ENCODE results near the gene TKT.

TKT gene

DNA sequence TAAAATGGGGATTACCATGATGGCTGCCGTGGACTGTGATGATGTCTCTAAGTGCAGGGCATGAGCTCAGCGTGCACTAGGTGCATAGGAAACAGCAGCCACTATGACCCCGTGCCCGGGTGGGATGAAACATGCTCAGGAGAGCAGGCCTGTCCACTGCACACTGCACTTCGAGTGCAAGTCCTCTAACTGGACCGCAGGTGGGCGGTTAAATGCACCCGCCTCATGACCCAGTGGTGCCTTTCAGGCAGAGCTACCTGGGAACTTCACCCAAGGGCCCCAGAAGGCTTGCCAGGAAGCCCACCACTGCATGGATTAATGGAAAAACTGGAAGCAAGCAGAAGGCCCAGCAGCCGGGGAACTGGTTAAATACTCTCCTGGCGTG is 60.8 kb downstream of the TKT start:
- DNase-seq = no peak

DNA sequence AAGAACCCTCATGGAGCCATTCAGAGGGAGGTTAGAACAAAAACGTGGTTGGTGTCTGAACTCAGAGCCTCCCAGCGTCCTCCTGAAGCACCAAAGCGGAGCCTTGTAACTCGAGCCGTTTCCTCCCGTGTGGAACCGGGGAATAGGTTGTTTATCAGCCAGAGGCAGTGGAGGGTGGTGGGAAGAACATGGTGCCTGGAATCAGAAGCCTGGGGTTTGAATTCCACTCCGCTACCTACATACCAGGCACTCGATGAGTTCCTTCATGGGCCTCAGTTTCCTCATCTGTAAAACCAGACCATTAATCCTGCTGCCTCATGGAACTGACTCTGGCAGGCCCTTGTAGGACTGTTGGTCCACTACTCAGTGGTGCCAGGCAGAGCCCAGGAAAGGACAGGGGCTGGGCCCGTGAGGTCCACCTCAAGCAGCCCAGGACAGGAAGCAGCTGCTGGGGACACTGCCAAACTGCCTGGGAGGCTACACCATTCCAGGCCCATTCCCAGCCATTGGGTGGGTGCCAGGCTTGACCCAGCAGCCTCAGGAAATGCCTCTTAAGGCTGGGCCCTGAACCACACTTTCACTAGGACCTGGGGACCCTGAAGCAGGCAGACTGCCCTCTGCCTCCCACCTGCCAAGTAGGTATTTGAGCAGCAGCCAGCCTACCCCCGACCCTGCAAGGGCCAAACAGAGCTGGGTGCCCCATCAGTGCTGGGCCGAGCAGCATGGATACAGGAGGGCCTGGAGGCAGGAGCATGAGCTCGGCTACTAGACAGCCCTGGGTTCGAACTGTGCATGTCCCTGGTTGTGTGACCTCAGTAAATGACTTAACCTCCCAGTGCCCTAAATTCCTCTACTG is 61.4 kb downstream of the TKT start:
- no peak for DNase-seq

DNA sequence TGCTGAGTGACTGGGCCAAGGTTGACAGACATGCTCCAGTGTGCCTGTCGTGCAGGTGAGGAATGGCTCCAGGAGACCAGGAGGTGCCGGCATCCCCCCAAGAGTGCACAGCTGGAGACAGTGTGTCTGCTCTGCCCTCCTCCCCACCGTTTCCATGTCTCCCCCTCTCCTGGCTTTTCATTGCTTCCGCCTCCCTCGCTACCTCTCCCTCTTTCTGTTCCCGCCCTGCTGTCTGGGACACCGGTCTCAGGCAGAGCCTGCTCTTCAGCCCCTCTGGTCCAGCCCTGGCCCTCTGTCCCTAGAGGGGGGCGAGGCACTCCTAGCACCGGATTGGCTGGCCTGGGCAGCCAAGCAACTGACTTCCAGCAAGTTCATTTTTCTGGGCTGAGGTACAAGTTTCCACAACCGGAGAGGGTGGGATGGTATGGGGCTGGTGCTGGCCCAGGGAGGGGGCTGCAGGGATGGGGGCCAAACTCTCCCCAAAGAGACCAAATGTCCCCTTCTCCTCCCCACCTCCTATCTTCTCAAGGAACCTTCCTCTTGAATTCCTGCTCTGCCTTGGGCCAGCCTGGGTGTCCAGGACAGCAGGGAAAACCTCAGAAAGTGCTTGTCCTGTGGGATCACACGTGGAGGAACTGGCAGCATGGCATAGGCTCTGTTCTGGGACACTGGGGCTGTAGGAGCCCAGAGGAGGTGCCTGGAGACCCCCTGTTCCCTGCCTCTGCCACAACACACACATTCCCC is 62.2 kb downstream of the TKT start:
- DNase-seq = no peak

DNA sequence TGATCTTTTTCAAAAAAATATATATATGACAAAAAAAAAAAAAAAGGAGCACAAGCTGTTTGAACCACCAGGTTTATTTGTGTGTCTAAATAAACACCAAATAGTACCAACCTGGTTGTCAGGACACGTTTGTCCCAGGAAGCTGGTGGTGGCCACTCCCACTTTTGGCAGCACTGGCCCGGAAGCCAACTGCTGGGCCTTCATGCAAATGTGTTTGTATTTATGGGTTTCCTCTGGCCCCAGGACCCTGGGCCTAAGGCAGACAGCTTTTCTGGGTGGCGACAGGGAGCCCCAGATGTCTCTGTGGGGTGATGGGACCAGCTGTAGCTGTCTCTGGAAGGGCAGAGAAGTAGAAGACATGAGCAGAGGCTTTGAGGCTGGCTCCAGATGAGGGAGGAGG is 63.2 kb downstream of the TKT start:
- no peak for DNase-seq

DNA sequence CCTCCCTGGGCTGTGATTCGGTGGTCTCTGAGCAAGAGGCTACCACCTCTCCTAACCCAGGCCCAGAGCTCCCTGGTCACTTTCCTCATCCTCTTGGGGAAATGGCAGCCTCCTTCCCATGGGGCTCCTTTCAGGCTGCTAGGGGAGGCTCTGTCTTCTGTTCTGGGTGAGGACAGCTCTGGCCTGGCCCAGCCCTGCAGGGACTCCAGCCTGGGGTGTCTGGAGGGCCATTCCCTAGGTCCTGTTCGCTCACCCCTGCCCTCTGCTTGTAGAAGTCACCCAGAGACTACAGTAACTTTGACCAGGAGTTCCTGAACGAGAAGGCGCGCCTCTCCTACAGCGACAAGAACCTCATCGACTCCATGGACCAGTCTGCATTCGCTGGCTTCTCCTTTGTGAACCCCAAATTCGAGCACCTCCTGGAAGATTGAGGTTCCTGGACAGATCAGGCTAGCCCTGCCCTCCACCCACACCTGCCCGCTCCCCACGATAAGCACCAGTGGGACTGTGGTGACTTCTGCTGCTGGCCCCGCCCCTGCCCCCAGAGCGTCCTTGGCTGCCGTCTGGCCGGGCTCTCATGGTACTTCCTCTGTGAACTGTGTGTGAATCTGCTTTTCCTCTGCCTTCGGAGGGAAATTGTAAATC is 63.9 kb downstream of the TKT start:
- DNase-seq = no peak

DNA sequence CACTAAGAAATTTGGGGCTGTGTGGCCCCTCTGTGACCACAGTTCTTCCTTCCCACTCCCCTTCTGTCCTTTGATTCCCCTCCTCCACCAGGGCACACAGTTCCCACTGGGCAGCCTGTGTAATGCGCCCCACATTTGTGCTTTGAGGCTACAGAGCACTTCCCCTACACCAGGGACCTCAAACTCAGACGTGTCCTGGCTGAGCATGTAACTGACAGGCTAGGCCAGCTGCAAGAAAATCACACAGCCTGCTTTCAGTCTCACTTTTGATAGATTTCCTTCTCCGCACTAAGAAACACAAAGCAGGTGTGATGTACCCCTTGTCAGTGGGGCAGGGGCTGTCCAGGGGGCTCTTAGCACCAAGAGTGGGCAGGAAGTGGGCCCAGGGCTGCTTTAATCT is 65.2 kb downstream of the TKT start:
- DNase-seq = no peak

DNA sequence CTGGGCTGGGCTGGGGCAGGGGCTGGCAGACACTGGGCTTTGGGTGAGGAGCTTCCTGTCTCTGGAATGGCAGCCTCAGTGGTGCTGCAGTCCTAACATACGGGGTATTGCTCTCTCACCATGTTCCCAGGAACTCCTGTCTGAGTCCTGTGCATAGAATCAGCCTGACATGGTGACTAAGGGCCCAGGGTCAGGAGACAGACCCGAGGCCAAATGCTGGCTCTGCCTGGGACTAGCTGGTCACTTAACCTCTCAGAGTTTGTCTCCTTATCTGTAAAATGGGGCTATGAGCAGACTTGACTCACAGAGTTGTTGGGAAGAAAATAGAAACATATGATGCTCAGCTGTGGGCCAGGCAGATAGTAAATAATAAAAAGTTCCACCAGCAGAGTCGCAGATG is 66.5 kb downstream of the TKT start:
- no peak for DNase-seq

DNA sequence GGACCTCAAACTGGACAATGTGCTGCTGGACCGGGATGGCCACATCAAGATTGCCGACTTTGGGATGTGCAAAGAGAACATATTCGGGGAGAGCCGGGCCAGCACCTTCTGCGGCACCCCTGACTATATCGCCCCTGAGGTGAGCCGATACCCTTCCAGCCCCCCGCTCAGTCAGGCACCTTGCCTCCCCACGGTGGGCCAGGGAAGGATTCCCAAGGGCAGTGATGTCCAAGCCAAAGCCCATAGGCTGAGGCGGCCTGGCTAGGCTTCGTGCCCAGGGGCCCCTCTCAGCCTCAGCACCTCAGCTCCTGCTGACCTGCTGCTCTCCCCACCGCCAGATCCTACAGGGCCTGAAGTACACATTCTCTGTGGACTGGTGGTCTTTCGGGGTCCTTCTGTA is 67.1 kb downstream of the TKT start:
- no peak for DNase-seq

DNA sequence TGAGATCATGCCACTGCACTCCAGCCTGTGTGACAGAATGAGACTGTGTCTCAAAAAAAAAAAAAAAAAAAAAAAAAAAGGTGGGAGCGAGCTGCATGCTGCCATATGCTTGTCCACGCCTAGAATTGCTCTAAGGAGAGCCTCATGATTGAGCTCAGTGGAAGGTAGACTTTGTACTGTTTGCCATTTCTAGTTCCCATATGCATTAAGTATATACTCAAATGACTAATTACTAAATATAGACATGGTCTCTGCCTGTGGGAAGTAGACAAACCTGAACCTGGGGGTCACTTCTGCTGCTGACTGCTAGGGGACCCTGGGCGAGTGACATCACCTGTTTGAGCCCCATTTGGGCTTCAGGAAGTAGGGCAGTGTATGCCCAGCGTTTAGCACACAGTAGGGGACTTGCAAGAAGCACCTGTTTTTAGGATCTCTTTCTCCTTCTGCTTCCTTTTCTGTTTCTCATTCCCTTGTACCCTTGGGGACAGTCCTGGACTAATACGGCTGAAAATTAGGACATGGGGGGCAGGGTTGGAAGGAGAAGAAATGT is 67.6 kb downstream of the TKT start:
- no peak for DNase-seq

DNA sequence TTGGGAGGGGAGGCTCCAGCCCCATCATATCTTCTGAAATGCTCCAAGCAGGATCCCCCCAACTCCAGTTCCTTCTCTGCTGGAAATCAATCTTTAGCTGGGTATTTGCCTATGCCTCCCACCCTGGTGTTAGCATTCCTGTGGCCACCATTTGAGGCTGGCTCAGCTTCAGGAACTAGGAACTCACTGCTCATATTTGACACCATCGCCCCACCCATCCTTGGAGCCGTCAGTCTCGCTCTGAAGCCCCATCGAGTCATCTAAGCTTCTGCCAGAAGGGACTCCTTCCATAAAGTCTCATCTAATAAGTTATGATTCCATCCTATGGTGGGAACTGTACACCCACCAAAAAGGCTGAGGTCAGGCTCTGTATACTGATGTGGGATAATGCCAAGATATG is 68.4 kb downstream of the TKT start:
- DNase-seq = no peak

DNA sequence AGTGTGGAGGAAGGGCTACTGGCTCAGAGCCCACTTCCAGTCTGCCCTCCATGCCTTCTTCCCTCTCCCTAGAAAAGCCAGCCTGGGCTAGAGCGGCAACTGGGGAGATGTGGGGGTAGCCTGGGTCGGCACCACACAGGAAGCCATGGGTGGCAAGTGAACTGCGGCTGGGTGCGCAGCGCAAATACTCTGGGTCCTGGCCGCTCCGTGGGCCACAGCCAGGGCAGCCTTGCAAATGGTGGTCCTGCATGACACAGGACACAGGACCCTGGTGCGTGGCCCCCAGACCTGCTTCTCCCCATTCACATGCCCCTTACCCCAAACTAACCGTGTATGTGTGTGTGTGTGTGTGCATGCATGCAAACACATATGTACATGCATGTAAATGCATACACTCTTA is 69.1 kb downstream of the TKT start:
- DNase-seq = no peak

DNA sequence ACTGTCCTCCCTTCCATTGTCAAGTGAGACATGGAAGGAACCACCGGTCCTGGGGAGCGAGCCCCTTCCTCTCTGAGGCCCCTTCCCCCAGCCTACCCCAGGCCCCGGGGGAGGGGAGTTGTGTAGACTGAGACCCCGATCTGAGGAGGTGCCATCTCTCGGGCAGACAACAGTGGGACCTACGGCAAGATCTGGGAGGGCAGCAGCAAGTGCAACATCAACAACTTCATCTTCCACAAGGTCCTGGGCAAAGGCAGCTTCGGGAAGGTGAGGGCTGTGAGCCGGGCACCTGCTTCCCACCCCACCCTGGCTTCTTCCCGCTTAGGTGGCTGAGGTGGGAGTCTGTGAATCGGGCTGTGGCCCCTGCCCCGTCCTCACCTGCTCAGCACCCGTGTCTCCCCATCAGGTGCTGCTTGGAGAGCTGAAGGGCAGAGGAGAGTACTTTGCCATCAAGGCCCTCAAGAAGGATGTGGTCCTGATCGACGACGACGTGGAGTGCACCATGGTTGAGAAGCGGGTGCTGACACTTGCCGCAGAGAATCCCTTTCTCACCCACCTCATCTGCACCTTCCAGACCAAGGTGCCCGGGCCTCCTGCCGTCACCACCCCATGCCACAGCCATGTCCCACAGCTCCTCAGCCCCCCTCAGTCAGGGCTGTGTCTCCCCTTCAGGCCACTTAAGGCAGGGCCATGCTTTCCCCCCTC is 69.9 kb downstream of the TKT start:
- no peak for DNase-seq

DNA sequence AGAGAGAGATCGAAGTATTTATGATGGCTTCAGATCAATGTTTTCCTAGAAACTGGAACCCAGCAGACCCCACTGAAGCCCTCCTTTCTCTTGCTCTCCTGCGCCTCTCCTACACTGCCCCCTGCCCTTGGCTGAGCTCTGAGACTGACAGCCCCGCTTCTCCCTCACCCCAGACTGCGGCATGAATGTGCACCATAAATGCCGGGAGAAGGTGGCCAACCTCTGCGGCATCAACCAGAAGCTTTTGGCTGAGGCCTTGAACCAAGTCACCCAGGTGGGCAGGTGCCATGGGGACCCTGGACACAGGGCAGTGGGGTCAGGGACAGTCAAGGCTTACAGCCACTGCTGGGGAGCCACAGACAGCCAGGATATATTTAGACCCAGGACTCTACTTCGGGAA is 71.1 kb downstream of the TKT start:
- DNase-seq = no peak

DNA sequence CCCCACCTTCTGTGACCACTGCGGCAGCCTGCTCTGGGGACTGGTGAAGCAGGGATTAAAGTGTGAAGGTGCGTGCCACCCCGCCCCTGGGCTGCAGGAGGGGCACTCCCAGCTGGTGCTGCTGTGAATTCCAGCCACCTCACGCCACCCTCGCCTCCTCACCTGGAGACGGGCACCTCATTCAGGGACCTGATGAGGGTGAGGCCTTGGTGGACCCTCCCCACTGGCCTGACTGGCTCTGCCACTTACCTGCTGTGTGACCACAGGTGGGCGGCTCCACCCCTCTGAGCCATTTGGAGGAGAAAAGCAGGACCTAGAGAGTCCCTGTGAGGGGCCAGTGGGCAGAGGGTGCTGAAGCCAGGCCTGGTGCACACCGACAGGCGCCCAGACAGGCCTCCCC is 72.3 kb downstream of the TKT start:
- DNase-seq = no peak

DNA sequence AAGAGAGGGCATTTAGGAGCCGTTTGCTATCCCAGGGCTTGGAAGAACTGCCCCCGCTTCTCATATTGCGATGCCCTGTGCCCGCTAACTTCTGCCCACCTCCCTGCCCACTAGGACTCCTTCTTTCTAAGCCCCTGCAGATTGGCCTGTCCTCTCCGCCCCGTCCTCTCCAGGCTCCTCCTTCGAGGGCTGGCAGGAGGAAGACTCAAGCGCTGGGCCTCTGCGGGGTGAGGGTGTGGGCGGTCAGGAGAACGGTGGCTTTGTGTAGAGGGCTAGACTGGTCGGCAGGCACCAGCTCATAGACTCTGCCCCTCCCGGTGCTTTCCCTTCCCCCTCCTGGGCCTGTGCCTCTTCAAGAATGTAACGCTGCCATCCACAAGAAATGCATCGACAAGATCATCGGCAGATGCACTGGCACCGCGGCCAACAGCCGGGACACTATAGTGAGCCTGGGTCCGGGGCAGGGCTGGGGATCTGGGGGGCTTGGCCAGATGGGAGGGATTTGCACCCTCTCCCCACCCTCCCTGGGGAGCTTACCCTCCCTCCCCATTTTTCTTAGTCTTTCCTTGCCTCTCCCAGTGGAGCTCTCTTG is 73.0 kb downstream of the TKT start:
- no peak for DNase-seq

DNA sequence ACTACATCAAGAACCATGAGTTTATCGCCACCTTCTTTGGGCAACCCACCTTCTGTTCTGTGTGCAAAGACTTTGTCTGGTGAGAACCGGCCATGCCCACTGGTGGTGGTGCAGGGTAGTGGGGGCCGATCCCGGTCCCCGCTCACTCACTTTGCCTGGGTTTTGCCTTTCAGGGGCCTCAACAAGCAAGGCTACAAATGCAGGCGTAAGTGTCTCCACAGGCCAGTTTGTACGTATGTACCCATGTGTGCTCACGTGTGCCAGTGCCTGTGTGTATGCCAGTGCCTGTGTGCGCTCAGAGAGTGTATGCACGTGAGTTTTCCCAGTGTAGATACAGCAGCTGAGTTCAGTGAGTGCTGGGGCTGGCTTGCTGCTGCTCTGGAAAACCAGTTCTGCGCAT is 74.3 kb downstream of the TKT start:
- DNase-seq = no peak

DNA sequence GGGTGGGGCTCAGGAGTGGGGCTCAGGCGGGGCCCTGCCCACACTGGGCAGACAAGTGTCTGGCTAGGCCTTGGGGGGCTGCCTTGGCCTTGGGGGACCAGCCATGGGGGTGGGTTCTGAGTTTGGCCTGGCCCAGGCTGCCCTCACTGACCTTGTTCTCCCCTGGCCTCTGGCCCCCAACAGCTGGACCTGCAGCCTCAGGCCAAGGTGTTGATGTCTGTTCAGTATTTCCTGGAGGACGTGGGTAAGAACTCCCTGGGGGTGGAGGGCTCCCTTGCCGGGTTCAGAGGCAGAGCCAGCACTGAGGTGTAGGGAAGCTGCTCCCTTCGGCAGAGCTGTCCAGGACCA is 74.8 kb downstream of the TKT start:
- no peak for DNase-seq

DNA sequence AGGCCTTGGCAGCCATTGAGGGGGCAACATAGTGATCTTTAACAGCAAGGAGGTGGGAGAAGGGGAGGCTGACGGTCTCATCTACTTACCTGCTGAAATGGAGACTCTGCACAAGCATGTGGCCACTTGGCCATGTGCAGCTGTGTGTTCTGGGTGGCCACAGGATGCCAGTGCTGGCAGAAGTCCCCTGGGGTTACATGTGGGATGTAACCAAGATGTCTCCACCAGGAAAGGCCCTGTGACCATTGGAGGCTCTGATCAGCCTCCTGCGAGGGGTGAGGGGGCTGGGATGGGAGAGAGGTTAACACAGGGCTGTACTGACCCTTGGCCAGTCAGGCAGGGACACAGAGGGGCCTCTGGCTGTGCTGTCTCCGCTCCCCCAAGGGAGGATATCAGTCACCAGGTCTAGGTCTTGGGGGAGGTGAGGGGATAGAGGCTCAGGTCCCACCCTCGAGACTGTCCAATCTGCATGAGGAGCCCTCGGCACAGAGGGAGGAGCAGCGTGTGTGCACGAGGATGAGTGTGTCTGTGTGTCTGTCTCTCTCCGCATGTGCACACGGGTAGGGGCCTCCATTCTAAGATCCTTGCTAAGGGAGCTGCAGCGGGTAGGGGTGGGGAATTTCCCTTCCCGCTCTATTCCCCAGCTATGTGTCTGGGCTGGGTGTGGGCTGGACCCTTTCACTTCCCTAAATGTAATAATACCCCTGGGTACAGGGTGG is 75.4 kb downstream of the TKT start:
- DNase-seq = no peak

DNA sequence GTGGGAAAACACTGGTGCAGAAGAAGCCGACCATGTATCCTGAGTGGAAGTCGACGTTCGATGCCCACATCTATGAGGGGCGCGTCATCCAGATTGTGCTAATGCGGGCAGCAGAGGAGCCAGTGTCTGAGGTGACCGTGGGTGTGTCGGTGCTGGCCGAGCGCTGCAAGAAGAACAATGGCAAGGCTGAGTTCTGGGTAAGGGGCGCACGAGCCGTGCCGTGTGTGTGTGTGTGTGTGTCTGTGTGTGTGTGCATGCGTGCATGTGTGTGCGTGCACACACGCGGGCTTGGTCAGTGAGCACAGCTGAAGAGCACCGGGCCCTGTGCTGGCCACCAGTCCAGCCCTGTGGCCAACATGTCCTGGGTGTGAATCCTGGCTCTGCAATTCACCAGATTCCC is 76.2 kb downstream of the TKT start:
- no peak for DNase-seq

DNA sequence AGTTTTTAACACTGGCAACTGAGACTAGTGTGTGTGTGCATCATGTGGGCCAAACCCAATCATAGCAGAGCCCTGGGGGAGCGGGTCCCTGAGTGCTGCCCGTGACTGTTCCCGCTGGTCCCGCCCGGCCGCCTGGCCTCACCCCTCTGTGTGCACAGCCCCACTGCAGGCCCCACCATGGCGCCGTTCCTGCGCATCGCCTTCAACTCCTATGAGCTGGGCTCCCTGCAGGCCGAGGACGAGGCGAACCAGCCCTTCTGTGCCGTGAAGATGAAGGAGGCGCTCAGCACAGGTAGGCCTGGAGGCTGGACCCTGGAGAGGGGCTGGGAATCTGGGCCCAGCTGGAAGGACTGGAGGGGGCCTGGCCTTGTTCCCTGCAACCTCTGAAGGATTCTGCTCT is 77.6 kb downstream of the TKT start:
- no peak for DNase-seq

DNA sequence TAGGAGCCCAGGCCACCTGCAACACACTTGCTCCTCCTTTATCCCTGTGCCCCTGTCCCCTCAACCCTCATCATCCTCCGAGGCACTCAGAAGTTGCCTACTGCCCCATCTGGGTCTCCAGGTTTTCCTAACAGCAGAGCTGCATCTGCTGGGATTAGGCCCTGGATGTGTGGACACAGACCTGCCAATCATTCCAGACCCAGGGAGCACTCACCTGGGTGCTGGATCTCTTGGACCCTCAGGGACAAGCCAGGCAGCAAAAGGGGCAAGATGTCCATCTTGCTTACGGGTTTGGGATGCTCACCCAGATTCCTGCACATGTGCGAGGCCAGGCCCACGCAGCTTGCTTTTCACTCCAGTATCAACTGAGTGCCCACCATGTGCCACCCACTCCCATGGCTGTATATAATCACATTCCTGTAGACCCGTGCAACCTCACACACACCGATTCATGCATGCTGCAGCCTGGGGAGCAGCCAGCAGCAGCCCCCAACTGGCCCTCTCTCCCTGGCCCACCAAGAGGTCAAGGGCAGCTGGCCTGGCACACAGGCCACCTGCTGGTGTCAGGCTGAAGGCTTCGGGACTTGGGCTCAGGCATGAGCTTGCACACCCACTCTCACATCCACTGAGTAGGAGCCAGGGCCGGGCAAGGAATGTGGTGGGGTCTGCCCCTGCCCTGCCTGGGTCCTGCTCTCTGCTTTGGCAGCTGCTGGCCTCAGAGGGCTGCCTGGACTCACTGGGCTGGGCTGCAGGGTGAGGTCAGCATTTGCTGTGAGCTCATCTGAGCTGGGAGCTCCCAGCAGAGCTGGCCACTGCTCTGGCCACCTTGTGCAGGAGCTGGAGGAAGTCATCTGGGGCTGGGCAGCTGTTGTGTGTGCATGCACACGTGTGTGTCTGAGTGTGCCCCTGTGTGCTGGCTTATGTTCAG is 79.9 kb downstream of the TKT start:
- DNase-seq = no peak

All from activated naive CD4-positive, alpha-beta T cell (primary cell).